AG09309 (cell line): ENCODE data around the gene SLAMF9.
A peak's percentile ranks its signal among the peaks of the same experiment; 100 is the strongest.

Source experiments
- DNase-seq: peaks from one replicate; pipeline ENCODE4 v3.0.0-alpha.2; 2010; ENCODE audit warnings: low read depth
- H3K4me3 ChIP-seq: 2 replicates; pipeline ENCODE4 v1.5.1; 2011; ENCODE audit warnings: mild to moderate bottlenecking, low read depth, low read length, moderate library complexity; ENCODE audit not compliant: control insufficient read depth
- TF ChIP-seq, protein P1 (sequence below): IDR thresholded peaks from 2 replicates; pipeline ENCODE4 v1.5.1; 2011; ENCODE audit warnings: mild to moderate bottlenecking, low read depth, low read length, inconsistent platforms; ENCODE audit not compliant: insufficient read depth, control insufficient read depth; ENCODE audit errors: missing control alignments

Gene SLAMF9

DNA sequence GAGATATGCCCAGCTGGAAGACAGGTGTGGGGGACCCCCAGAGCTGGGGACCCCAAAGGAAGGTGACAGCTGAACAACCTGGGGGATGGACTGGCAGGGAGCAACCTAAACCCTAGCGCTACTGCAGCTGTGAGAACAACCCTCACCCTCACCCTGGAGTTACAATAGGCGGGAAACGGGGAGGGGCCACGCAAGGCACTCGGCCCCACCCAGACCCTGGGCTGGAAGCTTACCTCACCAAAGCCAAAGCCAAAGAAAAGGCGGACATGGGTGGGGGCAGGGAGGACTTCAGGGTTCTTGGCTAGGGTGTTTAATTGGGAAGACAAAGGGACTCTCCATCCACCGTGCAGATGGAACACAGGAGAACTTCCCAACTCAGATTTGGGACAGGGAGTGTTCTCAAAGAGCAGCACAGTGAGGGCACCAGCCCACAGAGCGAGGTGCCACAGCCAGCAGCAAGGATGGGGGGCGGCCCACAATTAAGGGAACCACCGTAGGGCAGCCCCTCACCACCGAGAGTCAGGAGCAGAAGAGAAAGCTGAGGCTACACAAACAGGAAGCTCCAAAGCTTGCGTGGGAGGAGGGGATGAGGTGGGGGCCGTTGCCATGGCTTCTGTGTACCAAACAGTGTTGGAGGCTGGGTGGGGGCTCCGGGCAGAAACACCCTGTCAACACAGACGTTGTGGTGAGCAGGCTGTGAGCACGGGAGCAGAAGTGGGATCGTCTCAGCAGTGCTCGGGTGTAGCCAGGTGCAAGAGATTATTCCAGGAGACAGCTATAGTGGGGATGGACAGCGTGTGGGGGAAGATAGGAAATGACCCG, 30.6 kb downstream of the SLAMF9 start:
- no peak for DNase-seq

DNA sequence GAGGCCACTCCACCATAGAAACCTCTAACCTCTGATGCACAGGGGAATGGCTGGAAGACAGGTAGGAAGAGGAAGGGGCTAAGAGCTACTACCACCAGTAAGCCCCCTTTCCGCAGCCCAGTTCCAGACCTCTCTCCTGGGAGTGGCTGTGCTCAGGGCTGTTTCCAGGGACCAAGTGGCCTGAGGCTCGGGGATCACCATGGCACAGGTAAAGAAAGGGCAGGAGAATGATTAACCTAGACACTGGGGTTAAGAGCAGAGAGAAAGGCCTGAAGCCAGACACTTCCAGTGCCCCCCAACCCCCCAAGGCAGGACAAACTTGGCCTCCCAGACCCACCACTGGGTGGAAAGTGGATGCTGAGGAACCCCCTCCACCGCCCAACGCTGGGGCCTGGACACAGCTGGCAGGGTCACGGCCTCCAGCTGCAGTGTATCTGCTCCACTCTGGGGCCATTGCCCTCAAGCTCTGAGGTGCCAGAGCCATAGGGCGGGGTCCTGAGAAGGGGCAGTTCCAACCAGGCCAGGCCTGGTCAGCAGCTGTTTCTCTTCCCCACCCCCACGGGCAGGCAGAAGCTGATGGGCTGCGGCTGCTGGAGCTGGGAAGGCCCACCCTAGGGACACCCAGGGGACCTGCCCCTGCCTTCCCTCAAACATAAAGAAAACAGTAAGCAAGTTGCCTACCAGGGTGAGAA, 31.4 kb downstream of the SLAMF9 start:
- DNase-seq, result no peak

More for the DNA sequence above, 30.6 kb downstream of the SLAMF9 start:
- peak overlapping the region; percentile 73 for H3K4me3 ChIP-seq
- TF ChIP-seq, protein P1, sequence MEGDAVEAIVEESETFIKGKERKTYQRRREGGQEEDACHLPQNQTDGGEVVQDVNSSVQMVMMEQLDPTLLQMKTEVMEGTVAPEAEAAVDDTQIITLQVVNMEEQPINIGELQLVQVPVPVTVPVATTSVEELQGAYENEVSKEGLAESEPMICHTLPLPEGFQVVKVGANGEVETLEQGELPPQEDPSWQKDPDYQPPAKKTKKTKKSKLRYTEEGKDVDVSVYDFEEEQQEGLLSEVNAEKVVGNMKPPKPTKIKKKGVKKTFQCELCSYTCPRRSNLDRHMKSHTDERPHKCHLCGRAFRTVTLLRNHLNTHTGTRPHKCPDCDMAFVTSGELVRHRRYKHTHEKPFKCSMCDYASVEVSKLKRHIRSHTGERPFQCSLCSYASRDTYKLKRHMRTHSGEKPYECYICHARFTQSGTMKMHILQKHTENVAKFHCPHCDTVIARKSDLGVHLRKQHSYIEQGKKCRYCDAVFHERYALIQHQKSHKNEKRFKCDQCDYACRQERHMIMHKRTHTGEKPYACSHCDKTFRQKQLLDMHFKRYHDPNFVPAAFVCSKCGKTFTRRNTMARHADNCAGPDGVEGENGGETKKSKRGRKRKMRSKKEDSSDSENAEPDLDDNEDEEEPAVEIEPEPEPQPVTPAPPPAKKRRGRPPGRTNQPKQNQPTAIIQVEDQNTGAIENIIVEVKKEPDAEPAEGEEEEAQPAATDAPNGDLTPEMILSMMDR, result no peak

DNA sequence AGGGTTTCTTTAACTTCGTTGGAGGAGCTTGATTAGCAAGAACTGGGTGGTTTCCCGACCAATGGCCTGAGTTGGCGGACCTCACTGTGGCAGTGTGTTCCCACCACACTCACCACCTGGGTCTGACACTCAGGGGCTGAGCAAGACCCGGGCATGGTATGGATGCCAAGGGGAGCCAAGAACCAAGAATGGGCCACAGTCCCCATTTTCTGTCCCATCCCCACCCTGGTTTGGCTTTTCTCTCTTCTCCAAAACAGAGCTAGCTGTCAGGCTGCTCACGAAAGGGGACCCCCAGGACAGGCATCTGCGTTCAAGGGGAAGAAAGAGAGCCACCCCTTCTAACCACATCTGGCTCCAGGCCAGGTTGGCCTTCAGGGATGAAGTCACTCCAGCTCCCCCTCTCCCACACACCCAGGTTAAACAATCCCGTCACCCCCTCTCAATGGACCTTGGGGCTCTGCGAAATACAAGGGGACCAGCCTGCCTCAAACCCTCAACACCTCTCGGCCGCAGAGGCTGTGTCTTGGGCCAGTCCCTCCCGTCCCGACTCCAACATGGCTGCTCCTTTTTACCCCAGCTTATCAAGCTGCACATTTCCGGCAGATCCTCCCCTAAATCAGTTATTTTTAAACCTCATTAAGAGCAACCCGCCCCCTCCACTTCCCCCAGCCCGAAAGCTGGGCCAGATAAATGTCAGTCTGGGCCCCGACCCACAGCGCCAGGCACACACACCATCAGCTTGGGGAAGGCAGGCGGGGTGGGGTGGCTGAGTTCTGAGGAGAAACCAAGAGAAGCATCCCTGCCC, 32.1 kb downstream of the SLAMF9 start:
- no peak for DNase-seq
- peak overlapping the region; percentile 73 for H3K4me3 ChIP-seq
- TF ChIP-seq, protein P1, result no peak

More for the DNA sequence above, 31.4 kb downstream of the SLAMF9 start:
- H3K4me3 ChIP-seq, result peak overlapping the region; percentile 73
- TF ChIP-seq, protein P1, result no peak

DNA sequence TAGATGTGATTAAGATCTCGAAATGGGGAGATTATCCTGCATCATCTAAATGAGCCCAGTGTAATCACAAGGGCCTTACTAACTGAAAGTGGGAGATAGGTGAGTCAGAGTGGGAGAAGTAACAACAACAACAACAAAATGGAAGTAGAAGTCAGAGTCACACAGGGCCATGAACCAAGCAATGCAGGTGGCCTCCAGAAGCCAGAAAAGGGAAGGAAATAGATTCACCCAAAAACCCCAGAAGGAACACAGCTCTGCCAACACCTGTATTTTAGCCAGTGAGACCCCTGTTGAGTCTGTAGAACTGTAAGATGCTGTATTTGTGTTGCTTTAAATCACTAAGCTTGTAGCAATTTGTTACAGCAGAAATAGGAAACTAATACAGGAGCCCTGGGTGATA, 32.8 kb downstream of the SLAMF9 start:
- TF ChIP-seq, protein P1, result no peak
- no peak for DNase-seq
- H3K4me3 ChIP-seq, result no peak overlapping the region

DNA sequence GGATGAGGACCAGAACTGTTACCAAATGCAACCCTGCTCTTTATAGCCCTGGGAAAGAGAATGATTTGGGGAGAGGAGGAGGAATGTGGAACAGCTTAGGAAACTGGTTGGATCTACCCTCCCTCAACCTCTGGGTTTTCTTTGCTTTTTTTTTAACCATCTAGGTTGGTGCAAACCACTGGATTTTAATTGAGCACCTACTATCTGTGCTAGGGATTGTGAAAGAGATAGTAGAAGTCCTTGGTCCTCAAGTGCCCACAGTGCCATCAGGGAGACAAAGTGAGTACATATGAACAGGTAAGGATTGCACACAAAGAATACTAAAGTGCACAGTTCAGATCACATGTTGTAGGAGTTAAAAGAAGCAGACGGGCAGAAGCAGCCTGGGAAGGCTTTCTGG, 33.4 kb downstream of the SLAMF9 start:
- no peak for DNase-seq
- no peak overlapping the region for H3K4me3 ChIP-seq
- TF ChIP-seq, protein P1, result no peak

DNA sequence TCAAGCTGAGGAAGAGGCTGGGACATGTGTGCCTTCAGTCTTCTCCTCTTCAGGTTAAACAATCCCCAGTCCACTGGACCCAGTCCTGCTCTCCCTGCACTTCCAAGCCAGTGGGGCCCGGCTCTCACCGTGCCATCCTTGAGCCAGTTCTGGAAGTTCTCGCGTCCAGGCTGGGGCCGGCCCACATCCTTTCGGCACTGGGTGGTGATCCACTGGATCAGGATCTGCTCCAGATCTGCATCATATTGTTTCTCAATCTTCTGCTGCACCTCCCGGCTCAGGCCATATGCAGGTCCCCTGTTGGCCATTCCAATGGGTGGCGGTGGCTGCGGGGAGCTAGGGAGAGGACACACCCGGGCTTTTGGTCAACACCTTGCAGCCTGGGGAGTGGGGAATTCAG, 33.8 kb downstream of the SLAMF9 start:
- TF ChIP-seq, protein P1, result no peak
- H3K4me3 ChIP-seq, result no peak overlapping the region
- DNase-seq, result no peak
